Stimulated activated memory B cell treated with anti-CD40 and anti-IgM and Interleukin-4, amounts not matched to agents 10 μg/mL and 1 μg/mL and 100 μg/mL, for 72 hours (primary cell): ENCODE measurements around the gene C9orf85.
"Not testable (repeated sequence)": the region's sequence is repeated elsewhere in the genome, so short reads cannot be mapped to it uniquely, and the experiment has no call there.

ENCODE experiments used
- ATAC-seq: fragments of 150-1000 bp; cut with Tn5 transposase; 2 replicates; pipeline ENCODE4 v1.10.0; 2021
- H3K27ac Mint-ChIP-seq: one replicate; pipeline ENCODE4 v1.8.0; 2022; ENCODE audit warnings: mild to moderate bottlenecking, mixed read lengths
- H3K27me3 Mint-ChIP-seq: one replicate; pipeline ENCODE4 v1.8.0; 2022; ENCODE audit warnings: mixed read lengths
- H3K36me3 Mint-ChIP-seq: one replicate; pipeline ENCODE4 v1.8.0; 2022; ENCODE audit warnings: mixed read lengths
- H3K4me1 Mint-ChIP-seq: one replicate; pipeline ENCODE4 v1.8.0; 2022; ENCODE audit warnings: mixed read lengths
- H3K4me3 Mint-ChIP-seq: one replicate; pipeline ENCODE4 v1.8.0; 2022; ENCODE audit warnings: mild to moderate bottlenecking, moderate library complexity, mixed read lengths
- H3K9me3 Mint-ChIP-seq: one replicate; pipeline ENCODE4 v1.8.0; 2022; ENCODE audit warnings: mixed read lengths

The C9orf85 gene

GRCh38 chr9:71987471-71988371, 76.3 kb downstream of the C9orf85 start:
- peaks cover 13% of the 10 kb centered on the region for H3K36me3 Mint-ChIP-seq
- ATAC-seq = no peak
- H3K4me3 Mint-ChIP-seq = no peak overlapping the region
- H3K9me3 Mint-ChIP-seq = no peaks in the 10 kb centered on the region
- H3K27me3 Mint-ChIP-seq = no peaks in the 10 kb centered on the region
- H3K4me1 Mint-ChIP-seq = no peaks in the 10 kb centered on the region
- no peak overlapping the region for H3K27ac Mint-ChIP-seq

- H3K9me3 Mint-ChIP-seq = no peaks in the 10 kb centered on the region
- ATAC-seq = no peak
- no peak overlapping the region for H3K27ac Mint-ChIP-seq
- H3K4me3 Mint-ChIP-seq = no peak overlapping the region
- H3K4me1 Mint-ChIP-seq = no peaks in the 10 kb centered on the region
- H3K36me3 Mint-ChIP-seq = no peaks in the 10 kb centered on the region
- H3K27me3 Mint-ChIP-seq = no peaks in the 10 kb centered on the region
These were observed 79.0 kb downstream of the C9orf85 start for GRCh38 chr9:71990466-71990865.

- Mint-ChIP-seq H3K4me1 (no peaks in the 10 kb centered on the region), H3K27me3 (peaks cover 3% of the 10 kb centered on the region), H3K36me3 (no peaks in the 10 kb centered on the region), H3K4me3 (no peak overlapping the region), H3K27ac (no peak overlapping the region), H3K9me3 (no peaks in the 10 kb centered on the region)
- no peak for ATAC-seq
These were observed 94.0 kb downstream of the C9orf85 start for GRCh38 chr9:72005451-72005850.

- no peaks in the 10 kb centered on the region for H3K36me3 Mint-ChIP-seq
- no peaks in the 10 kb centered on the region for H3K27me3 Mint-ChIP-seq
- ATAC-seq = no peak
- H3K4me1 Mint-ChIP-seq = no peaks in the 10 kb centered on the region
- no peak overlapping the region for H3K4me3 Mint-ChIP-seq
- H3K27ac Mint-ChIP-seq = no peak overlapping the region
- no peaks in the 10 kb centered on the region for H3K9me3 Mint-ChIP-seq
These were observed 95.1 kb downstream of the C9orf85 start for GRCh38 chr9:72006501-72006900.

GRCh38 chr9:72007726-72008125, 96.3 kb downstream of the C9orf85 start:
- H3K9me3 Mint-ChIP-seq, H3K4me1 Mint-ChIP-seq, H3K27me3 Mint-ChIP-seq, H3K4me3 Mint-ChIP-seq, ATAC-seq, H3K36me3 Mint-ChIP-seq, H3K27ac Mint-ChIP-seq: not testable (repeated sequence)

- Mint-ChIP-seq H3K4me3 (no peak overlapping the region), H3K27ac (no peak overlapping the region), H3K27me3 (no peaks in the 10 kb centered on the region), H3K4me1 (no peaks in the 10 kb centered on the region), H3K36me3 (no peaks in the 10 kb centered on the region), H3K9me3 (no peaks in the 10 kb centered on the region)
- no peak for ATAC-seq
These were observed 101.2 kb downstream of the C9orf85 start for GRCh38 chr9:72012646-72013045.

GRCh38 chr9:72013292-72013760, 101.9 kb downstream of the C9orf85 start:
- Mint-ChIP-seq H3K36me3 (no peaks in the 10 kb centered on the region), H3K4me1 (no peaks in the 10 kb centered on the region), H3K27ac (no peak overlapping the region), H3K9me3 (no peaks in the 10 kb centered on the region), H3K27me3 (no peaks in the 10 kb centered on the region), H3K4me3 (no peak overlapping the region)
- ATAC-seq = no peak

- Mint-ChIP-seq H3K4me3 (no peak overlapping the region), H3K27me3 (peaks cover 12% of the 10 kb centered on the region), H3K27ac (no peak overlapping the region), H3K9me3 (no peaks in the 10 kb centered on the region), H3K36me3 (no peaks in the 10 kb centered on the region), H3K4me1 (no peaks in the 10 kb centered on the region)
- no peak for ATAC-seq
These were observed 111.4 kb downstream of the C9orf85 start for GRCh38 chr9:72022841-72023240.
